C4-2B (cell line): Measurements from ENCODE around the gene RTEL1.

Experiments
- ZFX ChIP-seq: fragments of 450-650 bp; IDR thresholded peaks from 2 replicates; pipeline ENCODE4 v1.6.1; 2017
- TF ChIP-seq, protein P1 (sequence below): fragments of 450-650 bp; conservative IDR thresholded peaks from 2 replicates; pipeline ENCODE4 v1.5.1; 2017; ENCODE audit warnings: mild to moderate bottlenecking

DNA sequence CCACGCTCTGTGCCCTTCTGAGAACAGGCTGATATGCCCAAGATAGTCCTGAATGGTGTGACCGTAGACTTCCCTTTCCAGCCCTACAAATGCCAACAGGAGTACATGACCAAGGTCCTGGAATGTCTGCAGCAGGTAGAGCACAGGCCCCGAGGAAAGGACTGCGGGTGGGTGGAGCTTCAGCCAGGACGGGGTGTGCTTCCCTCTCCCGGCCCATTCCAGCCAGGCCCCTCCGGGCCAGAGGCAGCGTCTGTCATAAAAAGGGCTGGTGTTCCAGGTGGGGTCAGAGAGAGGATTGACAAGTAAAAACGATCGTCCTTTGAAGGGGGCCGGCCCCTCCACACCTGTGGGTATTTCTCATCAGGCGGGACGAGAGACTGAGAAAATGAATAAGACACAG lies 1.3 kb downstream of the RTEL1 start:
- TF ChIP-seq, protein P1, sequence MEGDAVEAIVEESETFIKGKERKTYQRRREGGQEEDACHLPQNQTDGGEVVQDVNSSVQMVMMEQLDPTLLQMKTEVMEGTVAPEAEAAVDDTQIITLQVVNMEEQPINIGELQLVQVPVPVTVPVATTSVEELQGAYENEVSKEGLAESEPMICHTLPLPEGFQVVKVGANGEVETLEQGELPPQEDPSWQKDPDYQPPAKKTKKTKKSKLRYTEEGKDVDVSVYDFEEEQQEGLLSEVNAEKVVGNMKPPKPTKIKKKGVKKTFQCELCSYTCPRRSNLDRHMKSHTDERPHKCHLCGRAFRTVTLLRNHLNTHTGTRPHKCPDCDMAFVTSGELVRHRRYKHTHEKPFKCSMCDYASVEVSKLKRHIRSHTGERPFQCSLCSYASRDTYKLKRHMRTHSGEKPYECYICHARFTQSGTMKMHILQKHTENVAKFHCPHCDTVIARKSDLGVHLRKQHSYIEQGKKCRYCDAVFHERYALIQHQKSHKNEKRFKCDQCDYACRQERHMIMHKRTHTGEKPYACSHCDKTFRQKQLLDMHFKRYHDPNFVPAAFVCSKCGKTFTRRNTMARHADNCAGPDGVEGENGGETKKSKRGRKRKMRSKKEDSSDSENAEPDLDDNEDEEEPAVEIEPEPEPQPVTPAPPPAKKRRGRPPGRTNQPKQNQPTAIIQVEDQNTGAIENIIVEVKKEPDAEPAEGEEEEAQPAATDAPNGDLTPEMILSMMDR: no peak
- TF ChIP-seq ZFX: no peak
